Small intestine (tissue), 7 donors: ENCODE measurements around the gene SLC29A4. TPM values are rescaled to one million over a fixed set of nuclear protein-coding genes. Genes with fewer than 3 reads are reported as not detected.
"Not testable (repeated sequence)": the region's sequence is repeated elsewhere in the genome, so short reads cannot be mapped to it uniquely, and the experiment has no call there.

ENCODE experiments used
- DNase-seq, 2 donors: peaks; one replicate each; pipeline versions ENCODE4 v3.0.0 to v3.0.0-alpha.2; 2013
- FAIRE-seq: peaks from 2 replicates; lab custom pipeline; 2012; peaks lifted over from hg19 to GRCh38; lab: Jason Lieb, UNC
- H3K27ac ChIP-seq, 3 donors: one replicate each; pipeline ENCODE4 v1.5.1; 2013; ENCODE audit warnings: low read length in 2 of 3, mild to moderate bottlenecking in 2 of 3, control low read depth in 1 of 3, inconsistent platforms in 1 of 3, low read depth in 1 of 3, moderate library complexity in 1 of 3
- H3K27me3 ChIP-seq, 3 donors: one replicate each; pipeline ENCODE4 v1.6.1; 2013; ENCODE audit warnings: low read length in 3 of 3, inconsistent platforms in 1 of 3; ENCODE audit not compliant: control insufficient read depth in 3 of 3, insufficient read depth in 3 of 3
- H3K36me3 ChIP-seq, 3 donors: one replicate each; pipeline ENCODE4 v1.6.1; 2013; ENCODE audit warnings: low read length in 3 of 3, inconsistent platforms in 1 of 3, low read depth in 1 of 3, mild to moderate bottlenecking in 1 of 3, moderate library complexity in 1 of 3; ENCODE audit not compliant: control insufficient read depth in 3 of 3, insufficient read depth in 2 of 3
- H3K4me1 ChIP-seq, 3 donors: one replicate each; pipeline ENCODE4 v1.6.1; 2013; ENCODE audit warnings: low read length in 2 of 3, inconsistent platforms in 1 of 3, low read depth in 1 of 3, mild to moderate bottlenecking in 1 of 3, moderate library complexity in 1 of 3; ENCODE audit not compliant: control insufficient read depth in 3 of 3, insufficient read depth in 2 of 3
- H3K4me3 ChIP-seq, 3 donors: one replicate each; pipeline ENCODE4 v1.5.1; 2013; ENCODE audit warnings: low read length in 3 of 3, control low read depth in 1 of 3, inconsistent platforms in 1 of 3, low read depth in 1 of 3, mild to moderate bottlenecking in 1 of 3, moderate library complexity in 1 of 3
- H3K9me3 ChIP-seq, 2 donors: one replicate each; pipeline ENCODE4 v1.6.1; 2013; ENCODE audit warnings: low read depth in 1 of 2, low read length in 1 of 2; ENCODE audit not compliant: control insufficient read depth in 2 of 2, insufficient read depth in 1 of 2
- WGBS, 3 donors: extraction: QIAGEN DNeasy Blood & Tissue Kit; methylation state at CpG; one replicate each; pipeline ENCODE4 v1.1.7; 2013; 5-methylcytosine and 5-hydroxymethylcytosine counted together
- polyA plus RNA-seq, 4 donors: library from polyadenylated mRNA; stranded (reverse) in 3 of 4; unstranded in 1 of 4; fragments of 200-250 nt in 3 of 4; fragments of 120-200 nt in 1 of 4; gene quantifications; one replicate each; pipeline versions ENCODE4 v1.2.1 to v1.2.3, GENCODE V29; 2013
- donor health status: healthy with polysubstance abuse.
- donor health status: control.
- donor health status: control.
- donor health status: Bipolar disorder and iron deficiency.
- donor health status: healthy.

SLC29A4 gene
- polyA plus RNA-seq, 4 donors: 1.1 to 29.3 (median 3.2) TPM

GRCh38 chr7:5318613-5319012 lies 35.9 kb downstream of the SLC29A4 start:
- H3K4me3 ChIP-seq, DNase-seq, H3K27me3 ChIP-seq, H3K4me1 ChIP-seq, H3K27ac ChIP-seq, FAIRE-seq, H3K9me3 ChIP-seq: not testable (repeated sequence)
- WGBS, 3 donors: 96 to 98% (median 97%) methylated on average over 5 of the region's 5 CpGs
- H3K36me3 ChIP-seq: peaks cover under 1 to 86% (median 11%) of the 10 kb centered on the region in 3 donors

- Histone ChIP-seq H3K4me3 (no peak overlapping the region), H3K36me3 (peaks cover 0 to 86% (median 14%) of the 10 kb centered on the region in 3 donors), H3K27me3 (no peaks in the 10 kb centered on the region), H3K27ac (no peak overlapping the region), H3K9me3 (peaks cover 0 to 9% of the 10 kb centered on the region in 2 donors), H3K4me1 (no peaks in the 10 kb centered on the region)
- no peak for FAIRE-seq
- DNase-seq: no peak
- WGBS, 3 donors: 96 to 100% (median 99%) methylated on average over 12 to 13 of the region's 13 CpGs
Measured at GRCh38 chr7:5320391-5320790, 37.6 kb downstream of the SLC29A4 start.

GRCh38 chr7:5320802-5321396 lies 38.2 kb downstream of the SLC29A4 start:
- no peak for DNase-seq
- H3K27ac ChIP-seq: no peak overlapping the region
- 98 to 99% (median 98%) methylated on average over 27 to 33 of the region's 33 CpGs for WGBS, 3 donors
- no peaks in the 10 kb centered on the region for H3K4me1 ChIP-seq
- no peaks in the 10 kb centered on the region for H3K27me3 ChIP-seq
- H3K36me3 ChIP-seq: peaks cover 0 to 86% (median 12%) of the 10 kb centered on the region in 3 donors
- no peak for FAIRE-seq
- H3K9me3 ChIP-seq: peaks cover 0 to 9% of the 10 kb centered on the region in 2 donors
- no peak overlapping the region for H3K4me3 ChIP-seq

GRCh38 chr7:5322621-5323410 lies 40.1 kb downstream of the SLC29A4 start:
- 89 to 93% (median 91%) methylated on average over 28 to 29 of the region's 29 CpGs for whole genome bisulfite sequencing, 3 donors
- H3K4me3 ChIP-seq: no peak overlapping the region
- no peak for DNase-seq

GRCh38 chr7:5323800-5324781 lies 41.3 kb downstream of the SLC29A4 start:
- H3K9me3 ChIP-seq: not testable (repeated sequence)
- WGBS, 3 donors: 78 to 87% (median 78%) methylated on average over 28 to 30 of the region's 31 CpGs
- H3K36me3 ChIP-seq: peaks cover 2 to 87% (median 10%) of the 10 kb centered on the region in 3 donors

More at GRCh38 chr7:5322621-5323410, 40.1 kb downstream of the SLC29A4 start:
- no peaks in the 10 kb centered on the region for H3K27me3 ChIP-seq
- H3K4me1 ChIP-seq: no peaks in the 10 kb centered on the region
- H3K27ac ChIP-seq: no peak overlapping the region
- H3K9me3 ChIP-seq: peaks cover 0 to 9% of the 10 kb centered on the region in 2 donors
- FAIRE-seq: no peak
- H3K36me3 ChIP-seq: peaks cover 2 to 82% (median 10%) of the 10 kb centered on the region in 3 donors

GRCh38 chr7:5324961-5325360 lies 42.2 kb downstream of the SLC29A4 start:
- FAIRE-seq: no peak
- Histone ChIP-seq H3K9me3 (peaks cover 0 to 2% of the 10 kb centered on the region in 2 donors), H3K27me3 (no peaks in the 10 kb centered on the region), H3K4me3 (no peak overlapping the region), H3K4me1 (no peaks in the 10 kb centered on the region), H3K36me3 (peaks cover 2 to 84% (median 8%) of the 10 kb centered on the region in 3 donors), H3K27ac (no peak overlapping the region)
- 95 to 99% (median 95%) methylated on average over 9 to 10 of the region's 10 CpGs for WGBS, 3 donors
- no peak for DNase-seq

More at GRCh38 chr7:5323800-5324781, 41.3 kb downstream of the SLC29A4 start:
- peak; percentile 13 to 68 for DNase-seq
- not testable (repeated sequence) for H3K27me3 ChIP-seq, H3K27ac ChIP-seq, FAIRE-seq, H3K4me1 ChIP-seq, H3K4me3 ChIP-seq

- H3K36me3 ChIP-seq: peaks cover 5 to 80% (median 16%) of the 10 kb centered on the region in 3 donors
- DNase-seq (no peak), FAIRE-seq (no peak)
- H3K9me3 ChIP-seq: no peaks in the 10 kb centered on the region
- WGBS, 3 donors: 98 to 100% (median 98%) methylated on average over 3 of the region's 3 CpGs
- no peak overlapping the region for H3K4me3 ChIP-seq
- no peaks in the 10 kb centered on the region for H3K4me1 ChIP-seq
- H3K27ac ChIP-seq: no peak overlapping the region
- no peaks in the 10 kb centered on the region for H3K27me3 ChIP-seq
Measured at GRCh38 chr7:5330288-5330687, 47.5 kb downstream of the SLC29A4 start.

GRCh38 chr7:5332579-5332978 lies 49.8 kb downstream of the SLC29A4 start:
- no peaks in the 10 kb centered on the region for H3K4me1 ChIP-seq
- FAIRE-seq: no peak
- WGBS, 3 donors: 90 to 96% (median 95%) methylated on average over 35 to 43 of the region's 43 CpGs
- no peak for DNase-seq
- H3K4me3 ChIP-seq: no peak overlapping the region
- peaks cover 6 to 88% (median 28%) of the 10 kb centered on the region in 3 donors for H3K36me3 ChIP-seq
- H3K27me3 ChIP-seq: no peaks in the 10 kb centered on the region
- H3K27ac ChIP-seq: no peak overlapping the region
- H3K9me3 ChIP-seq: peaks cover 0 to 14% of the 10 kb centered on the region in 2 donors
